Ovary (tissue), 3 donors: Measurements from ENCODE around the gene LPIN2.
"Not testable (repeated sequence)": the region's sequence is repeated elsewhere in the genome, so short reads cannot be mapped to it uniquely, and the experiment has no call there.

Experiments used
- POLR2A ChIP-seq: fragments of 450-650 bp; IDR thresholded peaks from one replicate; pipeline ENCODE4 v1.6.1; 2017; ENCODE audit warnings: antibody characterized with exemption, mild to moderate bottlenecking, moderate library complexity
- TF ChIP-seq, protein P1 (sequence below), 3 donors: fragments of 450-650 bp in 2 of 3; fragments of 200-600 bp in 1 of 3; IDR thresholded peaks; one replicate each; pipeline versions ENCODE4 v1.5.1 to v1.8.0; 2016 to 2022; ENCODE audit warnings: antibody characterized with exemption in 3 of 3, mild to moderate bottlenecking in 1 of 3
- donor health status: DM: no; HTN: no; CAD: no.

- TF ChIP-seq, protein P1, sequence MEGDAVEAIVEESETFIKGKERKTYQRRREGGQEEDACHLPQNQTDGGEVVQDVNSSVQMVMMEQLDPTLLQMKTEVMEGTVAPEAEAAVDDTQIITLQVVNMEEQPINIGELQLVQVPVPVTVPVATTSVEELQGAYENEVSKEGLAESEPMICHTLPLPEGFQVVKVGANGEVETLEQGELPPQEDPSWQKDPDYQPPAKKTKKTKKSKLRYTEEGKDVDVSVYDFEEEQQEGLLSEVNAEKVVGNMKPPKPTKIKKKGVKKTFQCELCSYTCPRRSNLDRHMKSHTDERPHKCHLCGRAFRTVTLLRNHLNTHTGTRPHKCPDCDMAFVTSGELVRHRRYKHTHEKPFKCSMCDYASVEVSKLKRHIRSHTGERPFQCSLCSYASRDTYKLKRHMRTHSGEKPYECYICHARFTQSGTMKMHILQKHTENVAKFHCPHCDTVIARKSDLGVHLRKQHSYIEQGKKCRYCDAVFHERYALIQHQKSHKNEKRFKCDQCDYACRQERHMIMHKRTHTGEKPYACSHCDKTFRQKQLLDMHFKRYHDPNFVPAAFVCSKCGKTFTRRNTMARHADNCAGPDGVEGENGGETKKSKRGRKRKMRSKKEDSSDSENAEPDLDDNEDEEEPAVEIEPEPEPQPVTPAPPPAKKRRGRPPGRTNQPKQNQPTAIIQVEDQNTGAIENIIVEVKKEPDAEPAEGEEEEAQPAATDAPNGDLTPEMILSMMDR (IDR thresholded peaks at IDR 0.05), result not testable (repeated sequence)
- TF ChIP-seq POLR2A, result not testable (repeated sequence)
Observed at GRCh38 chr18:3023603-3024002, 10.7 kb upstream of the LPIN2 start.
